H9 (cell line): ENCODE data around the gene YPEL5. TPM values are rescaled to one million over a fixed set of nuclear protein-coding genes. Genes with fewer than 3 reads are reported as not detected.
A peak's percentile ranks its signal among the peaks of the same experiment; 100 is the strongest.

ENCODE experiments used
- DNase-seq: peaks from one replicate; pipeline ENCODE4 v3.0.0-alpha.2; 2017
- H2AFZ ChIP-seq: one replicate; pipeline ENCODE4 v1.6.1; 2013; ENCODE audit warnings: mild to moderate bottlenecking, low read length, control low read depth, moderate library complexity
- H2AK5ac ChIP-seq: 2 replicates; pipeline ENCODE4 v1.6.1; 2013; ENCODE audit warnings: low read length, control low read depth, mixed read lengths; ENCODE audit not compliant: insufficient read length
- H2BK120ac ChIP-seq: one replicate; pipeline ENCODE4 v1.6.1; 2013; ENCODE audit warnings: low read depth, mild to moderate bottlenecking, low read length, control low read depth, inconsistent platforms; ENCODE audit not compliant: poor library complexity, severe bottlenecking
- H2BK12ac ChIP-seq: 2 replicates; pipeline ENCODE4 v1.6.1; 2013; ENCODE audit warnings: low read length, control low read depth, mixed read lengths, low read depth; ENCODE audit not compliant: insufficient read length
- H2BK15ac ChIP-seq: 2 replicates; pipeline ENCODE4 v1.6.1; 2013; ENCODE audit warnings: low read depth, low read length, control low read depth
- H2BK20ac ChIP-seq: one replicate; pipeline ENCODE4 v1.6.1; 2013; ENCODE audit warnings: low read depth, mild to moderate bottlenecking, low read length, control low read depth, inconsistent platforms; ENCODE audit not compliant: poor library complexity, severe bottlenecking
- H2BK5ac ChIP-seq: 2 replicates; pipeline ENCODE4 v1.6.1; 2013; ENCODE audit warnings: low read length, control low read depth, mixed read lengths; ENCODE audit not compliant: insufficient read length
- H3K14ac ChIP-seq: 2 replicates; pipeline ENCODE4 v1.6.1; 2013; ENCODE audit warnings: low read length, control low read depth; ENCODE audit not compliant: insufficient read depth
- H3K18ac ChIP-seq: 2 replicates; pipeline ENCODE4 v1.6.1; 2013; ENCODE audit warnings: low read depth, mild to moderate bottlenecking, mixed read lengths, low read length, control low read depth; ENCODE audit not compliant: insufficient read length
- H3K23ac ChIP-seq: 2 replicates; pipeline ENCODE4 v1.6.1; 2013; ENCODE audit warnings: low read length, control low read depth, mixed read lengths, low read depth; ENCODE audit not compliant: insufficient read length
- H3K23me2 ChIP-seq: 2 replicates; pipeline ENCODE4 v1.6.1; 2013; ENCODE audit warnings: low read depth, mild to moderate bottlenecking, mixed read lengths, low read length, control low read depth; ENCODE audit not compliant: insufficient read length, poor library complexity, severe bottlenecking
- H3K27ac ChIP-seq: 2 replicates; pipeline ENCODE4 v1.5.1; 2013; ENCODE audit warnings: low read length, control low read depth, mixed read lengths, low read depth; ENCODE audit not compliant: insufficient read length
- H3K27me3 ChIP-seq: 2 replicates; pipeline ENCODE4 v1.6.1; 2013; ENCODE audit warnings: low read length, control low read depth, inconsistent platforms; ENCODE audit not compliant: insufficient read depth
- H3K4ac ChIP-seq: 2 replicates; pipeline ENCODE4 v1.6.1; 2013; ENCODE audit warnings: low read depth, mild to moderate bottlenecking, control low read depth, inconsistent platforms, low read length, moderate library complexity
- H3K4me1 ChIP-seq: 2 replicates; pipeline ENCODE4 v1.6.1; 2013; ENCODE audit warnings: low read length, control low read depth, inconsistent platforms; ENCODE audit not compliant: insufficient read depth
- H3K4me2 ChIP-seq: 2 replicates; pipeline ENCODE4 v1.6.1; 2013; ENCODE audit warnings: low read length, control low read depth, mixed read lengths; ENCODE audit not compliant: insufficient read length, insufficient read depth
- H3K56ac ChIP-seq: 2 replicates; pipeline ENCODE4 v1.6.1; 2013; ENCODE audit warnings: low read depth, mild to moderate bottlenecking, mixed read lengths, low read length, control low read depth; ENCODE audit not compliant: insufficient read length
- H3K79me1 ChIP-seq: 2 replicates; pipeline ENCODE4 v1.6.1; 2013; ENCODE audit warnings: low read depth, mild to moderate bottlenecking, moderate library complexity, low read length, control low read depth, inconsistent platforms; ENCODE audit not compliant: insufficient read depth, poor library complexity, severe bottlenecking
- H3K79me2 ChIP-seq: 2 replicates; pipeline ENCODE4 v1.6.1; 2013; ENCODE audit warnings: low read length, control low read depth, inconsistent platforms; ENCODE audit not compliant: insufficient read depth
- H3K9ac ChIP-seq: 2 replicates; pipeline ENCODE4 v1.6.1; 2013; ENCODE audit warnings: low read length, control low read depth, mixed read lengths; ENCODE audit not compliant: insufficient read length; ENCODE audit errors: extremely low read depth
- H3K9me3 ChIP-seq: one replicate; pipeline ENCODE4 v1.6.1; 2013; ENCODE audit warnings: low read depth, low read length, inconsistent platforms; ENCODE audit not compliant: control insufficient read depth
- H3T11ph ChIP-seq: one replicate; pipeline ENCODE4 v1.6.1; 2013; ENCODE audit warnings: mild to moderate bottlenecking, low read length, control low read depth, inconsistent platforms
- H4K20me1 ChIP-seq: one replicate; pipeline ENCODE4 v1.6.1; 2013; ENCODE audit not compliant: control insufficient read depth, insufficient read length, insufficient read depth
- H4K5ac ChIP-seq: 2 replicates; pipeline ENCODE4 v1.6.1; 2013; ENCODE audit warnings: low read depth, mild to moderate bottlenecking, mixed read lengths, low read length, control low read depth; ENCODE audit not compliant: insufficient read length
- H4K8ac ChIP-seq: replicated peaks from 2 replicates; pipeline ENCODE4 v1.6.1; 2013; ENCODE audit warnings: low read length, control low read depth, mixed read lengths, low read depth; ENCODE audit not compliant: insufficient read length
- H4K91ac ChIP-seq: 2 replicates; pipeline ENCODE4 v1.6.1; 2013; ENCODE audit warnings: low read depth, mild to moderate bottlenecking, moderate library complexity, mixed read lengths, low read length, control low read depth; ENCODE audit not compliant: insufficient read length
- H3K27ac Mint-ChIP-seq, 3 experiments: 2 replicates in 2 of 3; 3 replicates in 1 of 3; pipeline ENCODE4 v1.8.0; 2020 to 2021; ENCODE audit warnings: mixed read lengths in 3 of 3, mild to moderate bottlenecking in 1 of 3, moderate library complexity in 1 of 3
- H3K27me3 Mint-ChIP-seq: 2 replicates; pipeline ENCODE4 v1.8.0; 2021; ENCODE audit warnings: low read depth, mild to moderate bottlenecking, moderate library complexity, mixed read lengths
- H3K36me3 Mint-ChIP-seq, 3 experiments: 2 replicates in 2 of 3; 3 replicates in 1 of 3; pipeline ENCODE4 v1.8.0; 2020 to 2021; ENCODE audit warnings: low read depth in 3 of 3, mixed read lengths in 3 of 3; ENCODE audit not compliant: insufficient read depth in 1 of 3
- H3K4me1 Mint-ChIP-seq, 2 experiments: 2 replicates each; pipeline ENCODE4 v1.8.0; 2020; ENCODE audit warnings: mixed read lengths in 2 of 2
- H3K4me3 Mint-ChIP-seq, 2 experiments: 2 replicates in 1 of 2; 3 replicates in 1 of 2; pipeline ENCODE4 v1.8.0; 2020 to 2021; ENCODE audit warnings: mild to moderate bottlenecking in 2 of 2, mixed read lengths in 2 of 2, moderate library complexity in 1 of 2
- H3K9me3 Mint-ChIP-seq, 2 experiments: 2 replicates in 1 of 2; 3 replicates in 1 of 2; pipeline ENCODE4 v1.8.0; 2020; ENCODE audit warnings: mild to moderate bottlenecking in 2 of 2, mixed read lengths in 2 of 2, moderate library complexity in 1 of 2
- CTCF ChIP-seq: fragments of 200-600 bp; sonication (generic); conservative IDR thresholded peaks from 3 replicates; pipeline ENCODE4 v1.8.0; 2021; ENCODE audit warnings: antibody characterized with exemption, mild to moderate bottlenecking
- WGBS: extraction: QIAGEN DNeasy Blood & Tissue Kit; methylation state at CpG from one replicate; pipeline ENCODE4 v1.1.7; 2013; ENCODE audit warnings: missing lambda C conversion rate, low lambda C conversion rate, mixed read lengths; ENCODE audit not compliant: insufficient read length; ENCODE audit errors: extremely low coverage; 5-methylcytosine and 5-hydroxymethylcytosine counted together
- total RNA-seq: library from RNA; stranded (reverse); gene quantifications from 2 replicates; pipeline ENCODE4 v1.2.1, GENCODE V29; 2021

YPEL5 gene
- total RNA-seq, 1 experiment from 2014 or later = 28.5 TPM

DNA sequence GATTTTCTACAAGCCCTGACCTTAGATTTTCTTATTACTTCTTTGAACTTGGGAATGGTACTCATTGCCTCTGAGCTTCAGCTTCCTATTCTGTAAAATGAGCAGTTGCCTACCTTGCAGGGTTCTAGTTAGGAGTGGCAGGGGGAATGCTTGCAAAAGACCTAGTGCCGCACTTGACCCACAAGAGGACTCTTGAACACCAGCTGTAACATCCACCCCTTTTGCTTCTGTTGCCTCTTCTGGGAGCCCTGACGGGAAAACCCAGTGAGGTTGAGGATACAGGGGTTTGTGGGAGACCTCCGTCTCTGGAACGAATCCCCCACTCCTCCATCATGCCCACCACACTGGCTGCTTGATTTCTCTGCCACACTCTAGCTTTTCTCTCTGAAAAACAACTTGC, 57.5 kb downstream of the YPEL5 start:
- H2AFZ ChIP-seq = no peak overlapping the region

More for the DNA sequence above, 57.5 kb downstream of the YPEL5 start:
- no peaks in the 10 kb centered on the region for H3K4me1 ChIP-seq
- H4K91ac ChIP-seq = no peak overlapping the region
- H3T11ph ChIP-seq = no peak overlapping the region
- no peak overlapping the region for H4K5ac ChIP-seq
- Mint-ChIP-seq H3K36me3 (no peaks in the 10 kb centered on the region), H3K9me3 (no peaks in the 10 kb centered on the region), H3K4me3 (no peak overlapping the region), H3K27me3 (no peaks in the 10 kb centered on the region; the same call in 1 of the 2 replicates), H3K27ac (peak overlapping the region in 1 of 3 experiments; percentile 27; a peak in 1 of 7 replicates), H3K4me1 (peaks cover 5 to 6% of the 10 kb centered on the region in 2 experiments)
- no peak overlapping the region for H2BK120ac ChIP-seq
- H2BK12ac ChIP-seq = no peak overlapping the region
- H3K4me2 ChIP-seq = no peak overlapping the region
- H2AK5ac ChIP-seq = no peak overlapping the region
- no peak overlapping the region for H3K27ac ChIP-seq
- no peaks in the 10 kb centered on the region for H3K23me2 ChIP-seq
- H2BK20ac ChIP-seq = no peak overlapping the region
- H2BK5ac ChIP-seq = no peak overlapping the region
- no peak overlapping the region for H3K14ac ChIP-seq
- H4K8ac ChIP-seq = no peak overlapping the region
- no peak overlapping the region for H3K9ac ChIP-seq
- no CpG with 5 or more reads among the region's 4 CpGs for WGBS
- no peak overlapping the region for H3K4ac ChIP-seq
- H4K20me1 ChIP-seq = no peaks in the 10 kb centered on the region
- H2BK15ac ChIP-seq = no peak overlapping the region
- no peak overlapping the region for H3K23ac ChIP-seq
- H3K9me3 ChIP-seq = no peaks in the 10 kb centered on the region
- DNase-seq = no peak
- no peaks in the 10 kb centered on the region for H3K79me2 ChIP-seq
- H3K56ac ChIP-seq = no peak overlapping the region
- TF ChIP-seq CTCF = no peak
- no peak overlapping the region for H3K18ac ChIP-seq
- H3K27me3 ChIP-seq = no peaks in the 10 kb centered on the region
- no peaks in the 10 kb centered on the region for H3K79me1 ChIP-seq
